DMS79 (cell line): ENCODE data around the gene DNAJC25.

ENCODE experiments used
- DNase-seq: peaks from one replicate; lab custom pipeline; 2025; lab: John Stamatoyannopoulos, UW

DNAJC25 gene

GRCh38 chr9:111627260-111627963, 3.7 kb upstream of the DNAJC25 start:
- DNase-seq: no peak

- DNase-seq: no peak
Observed at GRCh38 chr9:111628411-111628810, 2.7 kb upstream of the DNAJC25 start.

GRCh38 chr9:111630182-111630963, 761 bp upstream of the DNAJC25 start:
- no peak for DNase-seq

GRCh38 chr9:111630964-111631213, 245 bp upstream of the DNAJC25 start:
- DNase-seq: no peak

GRCh38 chr9:111632060-111632459, 926 bp downstream of the DNAJC25 start:
- no peak for DNase-seq

- no peak for DNase-seq
Observed at GRCh38 chr9:111632695-111633388, 1.7 kb downstream of the DNAJC25 start.

- DNase-seq: no peak
Observed at GRCh38 chr9:111633389-111633736, 2.2 kb downstream of the DNAJC25 start.

GRCh38 chr9:111634860-111635259, 3.7 kb downstream of the DNAJC25 start:
- no peak for DNase-seq

GRCh38 chr9:111637421-111637950, 6.4 kb downstream of the DNAJC25 start:
- DNase-seq: no peak

GRCh38 chr9:111644195-111644772, 13.2 kb downstream of the DNAJC25 start:
- DNase-seq: no peak

GRCh38 chr9:111645806-111646205, 14.7 kb downstream of the DNAJC25 start:
- no peak for DNase-seq

GRCh38 chr9:111646417-111646816, 15.3 kb downstream of the DNAJC25 start:
- no peak for DNase-seq

GRCh38 chr9:111648066-111648465, 16.9 kb downstream of the DNAJC25 start:
- no peak for DNase-seq

- no peak for DNase-seq
Observed at GRCh38 chr9:111649016-111649415, 17.9 kb downstream of the DNAJC25 start.

GRCh38 chr9:111657051-111657450, 25.9 kb downstream of the DNAJC25 start:
- DNase-seq: no peak

GRCh38 chr9:111658943-111659342, 27.8 kb downstream of the DNAJC25 start:
- no peak for DNase-seq

- no peak for DNase-seq
Observed at GRCh38 chr9:111659691-111660090, 28.6 kb downstream of the DNAJC25 start.

- DNase-seq: peak; percentile 46
Observed at GRCh38 chr9:111661150-111661801, 30.1 kb downstream of the DNAJC25 start, which contains the start of gene GNG10. GNG10 (plus strand) TSS chr9:111661605; CDS start chr9:111661635, 30 bp downstream.

GRCh38 chr9:111661802-111662521, 30.8 kb downstream of the DNAJC25 start:
- peak; percentile 19 for DNase-seq

- no peak for DNase-seq
Observed at GRCh38 chr9:111662576-111663300, 31.6 kb downstream of the DNAJC25 start.
